Loucy (cell line): ENCODE measurements around the gene APBA3.

Experiments
- H2AFZ ChIP-seq: fragments of 200-600 bp; sonication (generic); 2 replicates; pipeline ENCODE4 v1.6.0; 2016; ENCODE audit warnings: antibody characterized with exemption, mild to moderate bottlenecking, low read length, moderate library complexity
- H3F3A ChIP-seq: fragments of 200-600 bp; 2 replicates; pipeline ENCODE4 v1.6.0; 2016; ENCODE audit warnings: antibody characterized with exemption, low read depth, mild to moderate bottlenecking
- H3K27me3 ChIP-seq: fragments of 200-600 bp; sonication (generic); 2 replicates; pipeline ENCODE4 v1.6.1; 2014; ENCODE audit warnings: low read length, mild to moderate bottlenecking; ENCODE audit not compliant: insufficient read depth, poor library complexity, severe bottlenecking
- H3K36me3 ChIP-seq: fragments of 200-600 bp; sonication (generic); 2 replicates; pipeline ENCODE4 v1.6.1; 2016; ENCODE audit warnings: low read length; ENCODE audit not compliant: insufficient read depth
- H3K4me1 ChIP-seq: fragments of 200-600 bp; sonication (generic); 2 replicates; pipeline ENCODE4 v1.5.1; 2014; ENCODE audit warnings: low read length, mild to moderate bottlenecking; ENCODE audit not compliant: insufficient read depth, poor library complexity, severe bottlenecking
- H3K4me2 ChIP-seq: fragments of 200-600 bp; sonication (generic); 2 replicates; pipeline ENCODE4 v1.6.0; 2014; ENCODE audit warnings: antibody characterized with exemption, low read length, low read depth, mild to moderate bottlenecking; ENCODE audit not compliant: poor library complexity, severe bottlenecking
- H3K4me3 ChIP-seq: fragments of 200-600 bp; sonication (generic); 2 replicates; pipeline ENCODE4 v1.5.1; 2014; ENCODE audit warnings: low read length, mild to moderate bottlenecking, mixed read lengths; ENCODE audit not compliant: poor library complexity, severe bottlenecking
- H3K79me2 ChIP-seq: fragments of 200-600 bp; sonication (generic); 2 replicates; pipeline ENCODE4 v1.6.1; 2014; ENCODE audit warnings: low read length; ENCODE audit not compliant: insufficient read depth
- H3K9ac ChIP-seq: fragments of 200-600 bp; sonication (generic); 2 replicates; pipeline ENCODE4 v1.6.0; 2014; ENCODE audit warnings: mild to moderate bottlenecking, low read depth, low read length, moderate library complexity; ENCODE audit not compliant: poor library complexity, severe bottlenecking
- H3K9me2 ChIP-seq: fragments of 200-600 bp; sonication (generic); replicated peaks from 2 replicates; pipeline ENCODE4 v1.6.1; 2016; ENCODE audit warnings: low read depth, low read length, mixed read lengths
- H3K9me3 ChIP-seq: fragments of 200-600 bp; sonication (generic); 2 replicates; pipeline ENCODE4 v1.6.1; 2014; ENCODE audit warnings: mild to moderate bottlenecking, antibody characterized with exemption, low read length, low read depth; ENCODE audit not compliant: insufficient read depth
- H4K20me1 ChIP-seq: fragments of 200-600 bp; sonication (generic); 2 replicates; pipeline ENCODE4 v1.6.0; 2014; ENCODE audit warnings: antibody characterized with exemption, low read length, mild to moderate bottlenecking; ENCODE audit not compliant: insufficient read depth, poor library complexity, severe bottlenecking
- CTCF ChIP-seq: fragments of 200-600 bp; sonication (generic); conservative IDR thresholded peaks from 2 replicates; pipeline ENCODE4 v1.5.1; 2014; ENCODE audit warnings: mild to moderate bottlenecking, antibody characterized with exemption, low read length
- EZH2phosphoT487 ChIP-seq: fragments of 200-600 bp; IDR thresholded peaks from 2 replicates; pipeline ENCODE4 v1.6.1; 2018; ENCODE audit warnings: antibody characterized with exemption, mild to moderate bottlenecking, moderate library complexity, borderline replicate concordance

Gene APBA3

GRCh38 chr19:3710265-3710812 is 51.2 kb downstream of the APBA3 start:
- H3K4me1 ChIP-seq: no peaks in the 10 kb centered on the region
- H3K79me2 ChIP-seq: no peaks in the 10 kb centered on the region
- no peaks in the 10 kb centered on the region for H3K9me2 ChIP-seq
- TF ChIP-seq EZH2phosphoT487: no peak
- TF ChIP-seq CTCF: no peak
- H3F3A ChIP-seq: no peaks in the 10 kb centered on the region
- H3K4me2 ChIP-seq: no peak overlapping the region
- no peaks in the 10 kb centered on the region for H3K9me3 ChIP-seq
- no peak overlapping the region for H3K4me3 ChIP-seq
- H3K27me3 ChIP-seq: no peaks in the 10 kb centered on the region
- H3K9ac ChIP-seq: no peak overlapping the region
- H3K36me3 ChIP-seq: no peaks in the 10 kb centered on the region
- H4K20me1 ChIP-seq: no peaks in the 10 kb centered on the region
- no peak overlapping the region for H2AFZ ChIP-seq

GRCh38 chr19:3708207-3708931 is 53.1 kb downstream of the APBA3 start, which contains the start of gene TJP3:
Gene TJP3, plus strand, starts transcription at chr19:3708384. Its CDS starts 20,049 bp downstream, at chr19:3728433.
- TF ChIP-seq CTCF (no peak), EZH2phosphoT487 (no peak)
- Histone ChIP-seq H3K79me2 (no peaks in the 10 kb centered on the region), H3K9me3 (no peaks in the 10 kb centered on the region), H3K9me2 (no peaks in the 10 kb centered on the region), H3K4me2 (no peak within 1 kb of the TSS), H3K27me3 (no peaks in the 10 kb centered on the region), H4K20me1 (no peaks in the 10 kb centered on the region), H2AFZ (no peak within 1 kb of the TSS; the same call in 1 of the 2 replicates), H3K9ac (no peak within 1 kb of the TSS), H3K4me3 (no peak within 1 kb of the TSS), H3K36me3 (no peaks in the 10 kb centered on the region), H3K4me1 (no peaks in the 10 kb centered on the region), H3F3A (no peaks in the 10 kb centered on the region)

GRCh38 chr19:3707868-3708206 is 53.7 kb downstream of the APBA3 start:
- Histone ChIP-seq H3K9me2 (no peaks in the 10 kb centered on the region), H3K27me3 (no peaks in the 10 kb centered on the region), H3K79me2 (no peaks in the 10 kb centered on the region), H3K4me2 (no peak overlapping the region), H3F3A (no peaks in the 10 kb centered on the region), H3K36me3 (no peaks in the 10 kb centered on the region), H4K20me1 (no peaks in the 10 kb centered on the region), H2AFZ (no peak overlapping the region; the same call in 1 of the 2 replicates), H3K4me1 (no peaks in the 10 kb centered on the region), H3K9ac (no peak overlapping the region), H3K9me3 (no peaks in the 10 kb centered on the region), H3K4me3 (no peak overlapping the region)
- TF ChIP-seq EZH2phosphoT487 (no peak), CTCF (no peak)
